Smooth muscle cell (in vitro differentiated cells): ENCODE data around the gene ACTMAP. TPM values are rescaled to one million over a fixed set of nuclear protein-coding genes. Genes with fewer than 3 reads are reported as not detected.

ENCODE experiments used
- DNase-seq: peaks from one replicate; lab custom pipeline; 2025; ENCODE audit not compliant: unreplicated experiment; lab: John Stamatoyannopoulos, UW
- H2AFZ ChIP-seq: fragments of 200-600 bp; sonication (generic); 2 replicates; pipeline ENCODE4 v1.6.0; 2016; ENCODE audit warnings: antibody characterized with exemption, low read depth, mild to moderate bottlenecking
- H3F3A ChIP-seq: fragments of 200-600 bp; sonication (generic); 2 replicates; pipeline ENCODE4 v1.6.0; 2017; ENCODE audit warnings: antibody characterized with exemption, low read depth
- H3K27ac ChIP-seq: fragments of 200-600 bp; sonication (generic); 2 replicates; pipeline ENCODE4 v1.5.1; 2016; ENCODE audit warnings: low read depth, mild to moderate bottlenecking
- H3K27me3 ChIP-seq: fragments of 200-600 bp; sonication (generic); 2 replicates; pipeline ENCODE4 v1.6.1; 2016; ENCODE audit warnings: low read depth, mild to moderate bottlenecking
- H3K36me3 ChIP-seq: fragments of 200-600 bp; sonication (generic); 2 replicates; pipeline ENCODE4 v1.5.1; 2016; ENCODE audit warnings: low read depth
- H3K4me1 ChIP-seq: fragments of 200-600 bp; sonication (generic); 2 replicates; pipeline ENCODE4 v1.5.1; 2016; ENCODE audit warnings: low read depth
- H3K4me2 ChIP-seq: fragments of 200-600 bp; sonication (generic); 2 replicates; pipeline ENCODE4 v1.6.0; 2016; ENCODE audit warnings: mild to moderate bottlenecking
- H3K4me3 ChIP-seq: fragments of 200-600 bp; sonication (generic); 2 replicates; pipeline ENCODE4 v1.5.1; 2016; ENCODE audit warnings: mild to moderate bottlenecking
- H3K79me2 ChIP-seq: fragments of 200-600 bp; sonication (generic); 2 replicates; pipeline ENCODE4 v1.6.0; 2016; ENCODE audit warnings: low read depth, mild to moderate bottlenecking
- H3K9ac ChIP-seq: fragments of 200-600 bp; sonication (generic); 2 replicates; pipeline ENCODE4 v1.6.0; 2016; ENCODE audit warnings: low read depth
- H3K9me3 ChIP-seq: fragments of 200-600 bp; sonication (generic); replicated peaks from 2 replicates; pipeline ENCODE4 v1.5.1; 2016; ENCODE audit warnings: low read depth
- H4K20me1 ChIP-seq: fragments of 200-600 bp; sonication (generic); 2 replicates; pipeline ENCODE4 v1.6.0; 2016; ENCODE audit warnings: low read depth
- WGBS: methylation state at CpG from one replicate; pipeline ENCODE4 v1.1.7; 2016; ENCODE audit warnings: low lambda C conversion rate; 5-methylcytosine and 5-hydroxymethylcytosine counted together
- polyA plus RNA-seq: library from polyadenylated mRNA; unstranded; fragments of >200 nt; fragmentation: Nextera tagmentation; extraction: Ambion mirVana; gene quantifications from 2 replicates; pipeline ENCODE4 v1.2.1, GENCODE V29; 2016
- total RNA-seq: library from RNA; depleted of rRNA; stranded (reverse); fragments of >200 nt; gene quantifications from 2 replicates; pipeline ENCODE4 v1.2.3, GENCODE V29; 2014
- TF ChIP-seq, protein P1 (sequence below): fragments of 200-600 bp; sonication (generic); IDR thresholded peaks from 2 replicates; pipeline ENCODE4 v1.5.1; 2017; ENCODE audit warnings: borderline replicate concordance, mild to moderate bottlenecking, antibody characterized with exemption; ENCODE audit not compliant: insufficient read depth, poor library complexity, severe bottlenecking

ACTMAP gene
- total and polyA plus RNA-seq, 2 experiments from 2014 or later = 2.9 to 8.6 TPM

DNA sequence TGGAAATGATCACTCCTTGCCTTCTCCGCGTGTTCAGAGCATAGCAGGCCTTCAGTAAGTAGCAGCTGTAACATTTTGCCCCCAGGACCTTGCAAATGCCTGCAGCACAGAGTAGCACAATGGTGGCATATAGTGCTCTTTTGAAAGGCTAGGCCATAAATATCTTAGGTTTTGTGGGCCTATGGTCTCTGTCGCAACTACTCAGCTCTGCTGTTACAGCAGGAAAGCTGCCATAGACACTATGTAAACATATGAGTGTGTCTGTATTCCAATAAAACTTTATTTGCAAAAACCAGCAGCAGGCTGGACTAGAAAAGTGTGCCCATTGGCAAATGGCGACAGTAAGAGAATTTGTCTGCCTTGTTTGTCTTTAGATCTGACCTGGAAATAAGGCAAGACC, 24.0 kb downstream of the ACTMAP start:
- TF ChIP-seq, protein P1, sequence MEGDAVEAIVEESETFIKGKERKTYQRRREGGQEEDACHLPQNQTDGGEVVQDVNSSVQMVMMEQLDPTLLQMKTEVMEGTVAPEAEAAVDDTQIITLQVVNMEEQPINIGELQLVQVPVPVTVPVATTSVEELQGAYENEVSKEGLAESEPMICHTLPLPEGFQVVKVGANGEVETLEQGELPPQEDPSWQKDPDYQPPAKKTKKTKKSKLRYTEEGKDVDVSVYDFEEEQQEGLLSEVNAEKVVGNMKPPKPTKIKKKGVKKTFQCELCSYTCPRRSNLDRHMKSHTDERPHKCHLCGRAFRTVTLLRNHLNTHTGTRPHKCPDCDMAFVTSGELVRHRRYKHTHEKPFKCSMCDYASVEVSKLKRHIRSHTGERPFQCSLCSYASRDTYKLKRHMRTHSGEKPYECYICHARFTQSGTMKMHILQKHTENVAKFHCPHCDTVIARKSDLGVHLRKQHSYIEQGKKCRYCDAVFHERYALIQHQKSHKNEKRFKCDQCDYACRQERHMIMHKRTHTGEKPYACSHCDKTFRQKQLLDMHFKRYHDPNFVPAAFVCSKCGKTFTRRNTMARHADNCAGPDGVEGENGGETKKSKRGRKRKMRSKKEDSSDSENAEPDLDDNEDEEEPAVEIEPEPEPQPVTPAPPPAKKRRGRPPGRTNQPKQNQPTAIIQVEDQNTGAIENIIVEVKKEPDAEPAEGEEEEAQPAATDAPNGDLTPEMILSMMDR = no peak
- no peaks in the 10 kb centered on the region for H3K9me3 ChIP-seq
- no peaks in the 10 kb centered on the region for H3K27me3 ChIP-seq
- no peak overlapping the region for H3K4me2 ChIP-seq
- H3K9ac ChIP-seq = no peak overlapping the region
- no peak overlapping the region for H3K4me3 ChIP-seq
- H3F3A ChIP-seq = no peaks in the 10 kb centered on the region
- H2AFZ ChIP-seq = no peak overlapping the region
- DNase-seq = no peak
- no peaks in the 10 kb centered on the region for H3K4me1 ChIP-seq
- peaks cover 85% of the 10 kb centered on the region for H4K20me1 ChIP-seq
- peaks cover 24% of the 10 kb centered on the region for H3K36me3 ChIP-seq
- H3K79me2 ChIP-seq = peaks cover 54% of the 10 kb centered on the region
- WGBS = 93% methylated on average over 4 of the region's 4 CpGs
- H3K27ac ChIP-seq = no peak overlapping the region

DNA sequence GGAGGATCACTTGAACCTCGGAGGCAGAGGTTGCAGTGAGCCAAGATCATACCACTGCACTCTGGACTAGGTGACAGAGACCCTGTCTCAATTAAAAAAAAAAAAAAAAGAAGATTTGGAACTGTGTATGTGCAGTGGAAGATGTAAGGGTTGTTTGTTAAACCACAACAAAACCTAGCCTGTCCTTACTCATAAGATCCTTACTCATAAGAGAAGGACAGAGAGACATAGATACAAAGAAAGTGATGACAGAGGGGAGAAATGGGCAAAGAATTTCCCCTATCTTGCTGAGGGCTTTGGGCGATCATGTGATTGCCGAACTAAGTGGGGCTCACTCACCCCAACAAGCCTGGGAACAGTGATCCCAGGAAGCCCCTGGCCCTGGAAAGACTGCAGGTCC, 25.4 kb downstream of the ACTMAP start:
- Histone ChIP-seq H4K20me1 (peaks cover 88% of the 10 kb centered on the region), H3K27ac (no peak overlapping the region), H3K79me2 (peaks cover 68% of the 10 kb centered on the region), H3K9me3 (no peaks in the 10 kb centered on the region), H2AFZ (no peak overlapping the region), H3K36me3 (peaks cover 14% of the 10 kb centered on the region), H3K4me1 (peaks cover 2% of the 10 kb centered on the region), H3F3A (no peaks in the 10 kb centered on the region), H3K4me2 (no peak overlapping the region), H3K4me3 (no peak overlapping the region), H3K9ac (no peak overlapping the region), H3K27me3 (no peaks in the 10 kb centered on the region)
- TF ChIP-seq, protein P1 = no peak
- WGBS = 95% methylated on average over 3 of the region's 3 CpGs
- DNase-seq = no peak

DNA sequence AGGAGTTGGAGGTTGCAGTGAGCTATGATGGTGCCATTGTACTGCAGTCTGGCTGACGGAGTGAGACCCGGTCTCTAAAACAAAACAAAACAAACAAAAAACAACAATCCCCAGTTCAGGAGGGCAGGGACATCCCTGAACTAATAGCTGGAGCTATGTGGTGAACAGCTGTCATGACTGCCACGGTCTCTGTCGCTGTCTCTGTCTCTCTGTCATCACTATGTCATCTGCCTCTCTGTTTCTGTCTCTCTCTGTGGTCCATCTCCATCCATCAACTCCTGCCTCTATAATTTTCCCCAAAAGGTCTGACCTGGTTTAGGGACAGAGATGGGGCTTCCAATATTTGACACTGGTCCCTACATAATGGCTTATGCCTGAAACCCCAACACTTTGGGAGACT, 26.0 kb downstream of the ACTMAP start:
- H3K9me3 ChIP-seq = no peaks in the 10 kb centered on the region
- no peaks in the 10 kb centered on the region for H3F3A ChIP-seq
- H3K9ac ChIP-seq = no peak overlapping the region
- peaks cover 73% of the 10 kb centered on the region for H3K79me2 ChIP-seq
- no peak overlapping the region for H3K4me3 ChIP-seq
- peaks cover 7% of the 10 kb centered on the region for H3K4me1 ChIP-seq
- no peaks in the 10 kb centered on the region for H3K27me3 ChIP-seq
- H3K27ac ChIP-seq = no peak overlapping the region
- TF ChIP-seq, protein P1 = no peak
- DNase-seq = no peak
- peaks cover 12% of the 10 kb centered on the region for H3K36me3 ChIP-seq
- peaks cover 93% of the 10 kb centered on the region for H4K20me1 ChIP-seq
- H3K4me2 ChIP-seq = no peak overlapping the region
- no peak overlapping the region for H2AFZ ChIP-seq
- 92% methylated on average over 4 of the region's 4 CpGs for WGBS

DNA sequence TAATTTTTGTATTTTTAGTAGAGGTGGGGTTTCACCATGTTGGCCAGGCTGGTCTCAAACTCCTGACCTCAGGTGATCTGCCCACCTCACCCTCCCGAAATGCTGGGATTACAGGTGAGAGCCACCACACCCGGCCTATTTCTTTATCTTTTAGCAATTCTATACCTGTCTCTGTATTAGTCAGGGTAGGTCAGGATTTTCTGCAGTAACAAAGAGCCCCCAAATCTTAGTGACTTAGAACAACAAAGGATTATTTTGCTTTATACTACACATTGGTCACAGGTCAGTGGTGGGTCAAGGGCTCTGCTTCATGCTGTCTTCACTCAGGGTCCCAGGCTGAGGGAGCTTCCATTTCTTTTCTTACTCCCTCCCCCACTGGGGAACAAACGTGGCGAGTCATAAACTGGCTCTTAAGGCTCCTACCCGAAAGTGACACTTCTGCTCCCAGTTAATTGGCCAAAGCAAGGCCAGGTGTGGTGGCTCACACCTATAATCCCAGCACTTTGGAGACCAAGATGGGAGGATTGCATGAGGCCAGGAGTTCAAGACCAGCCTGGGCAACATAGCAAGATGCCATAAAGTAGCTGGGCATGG, 26.5 kb downstream of the ACTMAP start:
- no peak for DNase-seq
- H3K9me3 ChIP-seq = no peaks in the 10 kb centered on the region
- H2AFZ ChIP-seq = no peak overlapping the region
- H3K27me3 ChIP-seq = no peaks in the 10 kb centered on the region
- H4K20me1 ChIP-seq = peaks cover 90% of the 10 kb centered on the region
- H3K4me3 ChIP-seq = no peak overlapping the region
- no peaks in the 10 kb centered on the region for H3F3A ChIP-seq
- peaks cover 79% of the 10 kb centered on the region for H3K79me2 ChIP-seq
- peaks cover 12% of the 10 kb centered on the region for H3K36me3 ChIP-seq
- no peak overlapping the region for H3K27ac ChIP-seq
- no peak overlapping the region for H3K4me2 ChIP-seq
- WGBS = 97% methylated on average over 5 of the region's 5 CpGs
- peaks cover 10% of the 10 kb centered on the region for H3K4me1 ChIP-seq
- no peak overlapping the region for H3K9ac ChIP-seq
- TF ChIP-seq, protein P1 = no peak
